ENCODE measurements around the gene ZC3H8.
"Not testable (repeated sequence)": the region's sequence is repeated elsewhere in the genome, so short reads cannot be mapped to it uniquely, and the experiment has no call there.

The ZC3H8 gene

DNA sequence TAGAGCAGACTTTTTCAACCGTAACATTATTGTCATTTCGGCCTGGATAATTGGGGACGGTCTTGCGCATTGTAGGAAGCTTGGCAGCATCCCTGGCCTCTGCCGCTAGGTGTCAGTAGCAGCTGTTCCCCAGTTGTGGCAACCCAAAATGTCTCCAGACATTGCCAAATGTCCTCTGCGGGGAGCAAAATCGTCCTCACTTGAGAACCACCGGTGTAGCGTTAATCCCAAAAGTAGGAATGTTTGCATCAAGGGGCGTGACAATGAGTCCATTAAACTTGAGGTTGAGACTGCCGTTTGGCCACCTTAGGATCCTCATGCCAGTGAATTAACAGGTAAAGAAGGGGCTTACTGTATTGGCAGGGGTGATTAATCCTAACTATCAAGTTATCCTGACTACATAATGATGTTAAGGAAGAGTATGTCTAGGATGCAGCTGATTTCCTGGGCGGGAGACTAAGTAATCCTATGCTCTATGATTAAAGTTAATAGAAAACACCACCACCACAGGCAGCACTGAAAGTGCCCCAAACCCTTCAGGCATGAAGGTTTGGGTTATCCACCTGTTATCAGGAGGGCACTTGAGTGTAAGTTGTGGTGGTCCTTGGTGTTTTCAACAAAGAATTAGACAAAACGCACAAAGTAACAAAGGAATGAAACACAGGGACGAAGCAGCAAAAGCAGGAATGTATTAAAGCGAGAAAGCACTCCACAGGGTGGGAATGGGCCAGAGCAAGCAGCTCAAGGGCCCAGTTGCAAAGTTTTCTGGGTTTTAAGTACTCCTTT, 4.9 kb upstream of the ZC3H8 start:
- peak; percentile 66 to 71 for DNase-seq

DNA sequence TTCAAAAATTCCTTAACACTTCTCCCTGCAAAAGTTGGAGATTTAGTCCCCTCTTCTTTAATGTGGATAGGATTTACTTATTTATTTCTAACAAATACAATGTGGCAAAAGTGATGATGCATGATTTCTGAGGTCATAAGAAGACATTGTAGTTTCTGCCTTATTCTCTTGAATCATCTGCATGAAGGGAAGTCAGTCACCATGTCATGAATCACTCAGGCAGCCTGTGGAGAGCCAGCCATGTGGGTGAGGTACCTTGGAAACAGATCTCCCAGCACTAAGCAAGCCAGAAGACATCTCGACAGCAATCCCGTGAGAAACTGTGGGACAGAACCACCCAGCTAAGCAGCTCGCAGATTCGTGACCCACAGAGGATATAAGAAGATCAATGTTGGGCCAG, 2.7 kb upstream of the ZC3H8 start:
- DNase-seq: no peak

DNA sequence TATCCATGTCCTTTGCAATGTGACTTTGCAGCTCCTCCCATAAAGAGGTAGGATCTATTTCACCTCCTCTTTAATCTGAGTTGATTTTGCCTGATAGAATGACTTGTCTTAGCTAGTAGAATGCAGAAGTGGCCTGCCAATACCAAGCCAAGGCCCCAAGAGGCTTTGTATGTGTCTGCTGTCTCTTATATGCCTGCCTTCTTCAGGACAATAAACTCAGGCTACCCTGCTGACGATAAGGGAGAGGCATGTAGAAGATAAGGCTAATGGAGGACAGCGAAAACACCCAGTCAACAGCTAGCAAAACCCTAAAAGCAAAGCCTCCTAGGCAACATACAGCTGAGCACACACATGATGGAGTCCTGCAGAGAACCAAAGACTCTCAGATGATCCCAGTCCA, 1.8 kb upstream of the ZC3H8 start:
- DNase-seq: no peak

- no peak for DNase-seq
Measured at GRCh38 chr2:112255875-112256274, 1.0 kb upstream of the ZC3H8 start.

- no peak for DNase-seq
Measured at GRCh38 chr2:112253261-112253815, 1.5 kb downstream of the ZC3H8 start.

- DNase-seq: no peak
Measured at GRCh38 chr2:112251271-112251670, 3.6 kb downstream of the ZC3H8 start.

DNA sequence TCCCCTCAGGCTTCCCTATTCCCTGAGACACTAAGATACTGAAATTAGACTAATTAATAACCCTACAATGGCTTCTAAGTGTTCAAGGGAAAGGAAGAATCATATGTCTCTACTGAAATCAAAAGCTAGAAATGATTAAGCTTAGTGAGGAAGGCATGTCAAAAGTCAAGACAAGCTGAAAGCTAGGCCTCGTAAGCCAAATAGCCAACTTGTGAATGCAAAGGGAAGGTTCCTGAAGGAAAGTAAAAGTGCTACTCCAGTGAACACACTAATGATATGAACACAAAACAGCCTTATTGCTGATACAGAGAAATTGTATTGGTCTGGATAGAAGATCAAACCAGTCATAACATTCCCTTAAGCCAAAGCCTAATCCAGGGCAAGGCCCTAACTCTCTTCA, 10.0 kb downstream of the ZC3H8 start:
- DNase-seq: no peak

DNA sequence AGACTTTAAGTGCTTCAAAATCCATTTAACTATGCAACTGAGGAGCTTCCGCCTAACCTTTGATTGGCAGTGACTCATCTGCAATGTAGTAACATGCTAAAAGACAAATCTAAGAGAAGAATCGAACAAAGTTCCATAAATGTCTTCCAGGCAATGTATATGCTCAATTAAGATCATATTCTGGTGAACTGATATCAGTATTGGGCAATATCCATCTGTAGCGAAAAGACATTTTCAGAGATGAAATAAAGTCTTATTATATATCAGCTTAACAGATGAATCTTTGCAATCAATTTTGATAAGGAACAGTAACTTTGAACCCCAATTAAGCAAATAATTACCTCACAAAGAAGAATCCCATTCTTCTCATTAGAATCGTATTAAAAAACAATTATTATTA, 11.6 kb downstream of the ZC3H8 start:
- no peak for DNase-seq

- no peak for DNase-seq
Measured at GRCh38 chr2:112242384-112242783, 12.5 kb downstream of the ZC3H8 start.

- DNase-seq: no peak
Measured at GRCh38 chr2:112239862-112240261, 15.0 kb downstream of the ZC3H8 start.

- no peak for DNase-seq
Measured at GRCh38 chr2:112230371-112230770, 24.5 kb downstream of the ZC3H8 start.

- DNase-seq: no peak
Measured at GRCh38 chr2:112229348-112229747, 25.5 kb downstream of the ZC3H8 start.

- DNase-seq: no peak
Measured at GRCh38 chr2:112220831-112221230, 34.0 kb downstream of the ZC3H8 start.

GRCh38 chr2:112220186-112220585, 34.7 kb downstream of the ZC3H8 start:
- no peak for DNase-seq

- DNase-seq: no peak
Measured at GRCh38 chr2:112217854-112218253, 37.0 kb downstream of the ZC3H8 start.

DNA sequence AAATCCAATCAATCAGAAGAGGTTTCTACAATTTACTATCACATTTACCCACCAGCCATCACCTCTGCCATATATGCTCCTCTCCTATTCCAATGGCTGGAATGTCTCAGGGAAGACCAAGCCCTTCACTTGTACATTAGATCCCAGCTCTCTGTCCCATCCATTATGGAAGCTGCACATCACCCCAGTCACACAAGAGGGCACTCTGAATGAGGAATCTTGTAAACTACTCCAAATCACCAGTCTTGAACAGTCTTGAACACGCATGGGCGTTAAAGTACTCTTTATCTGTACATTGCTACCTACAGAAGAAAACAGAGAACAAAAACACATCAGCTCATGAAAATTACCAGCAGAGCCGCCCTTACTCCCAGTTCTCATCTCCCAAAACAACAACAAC, 38.7 kb downstream of the ZC3H8 start:
- DNase-seq: no peak

GRCh38 chr2:112207905-112208304, 46.9 kb downstream of the ZC3H8 start:
- DNase-seq: not testable (repeated sequence)

DNA sequence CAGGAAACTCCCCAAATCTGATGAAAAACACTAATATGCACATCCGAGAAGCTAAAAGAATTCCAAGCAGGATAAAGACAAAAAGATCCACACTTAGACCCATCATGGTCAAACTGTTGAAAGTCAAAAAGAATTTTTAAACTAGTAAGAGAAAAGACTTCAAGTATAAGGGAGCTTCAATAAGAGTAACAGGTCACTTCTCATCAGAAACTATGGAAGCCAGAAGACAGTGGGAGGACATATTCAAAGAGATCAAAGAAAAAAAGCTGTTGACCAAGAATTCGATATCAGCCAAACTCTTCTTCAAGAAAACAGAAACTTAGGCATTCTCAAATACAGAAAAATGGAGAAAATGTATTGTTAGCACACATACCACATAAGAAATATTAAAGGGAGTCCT, 50.4 kb downstream of the ZC3H8 start:
- no peak for DNase-seq

DNA sequence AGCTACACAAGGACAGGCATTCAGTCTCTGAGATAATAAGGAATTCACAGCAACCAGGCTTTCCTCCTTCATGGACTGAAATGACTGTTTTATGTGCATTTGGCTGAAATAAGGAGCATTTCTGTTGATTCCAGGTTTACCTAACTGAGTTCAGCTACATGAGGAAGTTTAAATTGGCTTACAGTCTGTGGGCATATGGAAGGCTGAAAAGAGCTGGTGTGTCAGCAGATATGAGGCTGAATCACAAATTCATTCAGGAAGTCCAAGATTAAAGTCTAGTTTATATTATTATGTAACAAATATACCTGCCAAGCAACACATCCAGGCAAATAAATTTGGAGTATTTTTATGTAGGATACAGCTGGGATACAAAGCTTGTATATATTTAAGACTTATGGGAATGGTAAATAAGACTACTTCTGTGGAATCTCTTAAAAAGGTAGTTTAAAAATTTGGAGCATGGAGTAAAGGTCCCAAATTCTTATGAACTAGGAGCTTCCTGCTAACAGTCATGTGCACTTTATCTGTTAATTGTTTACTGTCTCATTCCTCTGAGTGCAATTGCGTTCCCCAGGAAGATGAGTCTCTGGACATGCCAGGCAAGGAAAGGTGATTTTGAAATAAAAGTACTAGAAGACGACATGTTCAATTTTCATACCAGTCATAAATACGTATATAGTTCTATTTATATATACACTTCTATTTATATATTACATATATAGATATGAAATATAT, 53.0 kb downstream of the ZC3H8 start:
- no peak for DNase-seq

DNA sequence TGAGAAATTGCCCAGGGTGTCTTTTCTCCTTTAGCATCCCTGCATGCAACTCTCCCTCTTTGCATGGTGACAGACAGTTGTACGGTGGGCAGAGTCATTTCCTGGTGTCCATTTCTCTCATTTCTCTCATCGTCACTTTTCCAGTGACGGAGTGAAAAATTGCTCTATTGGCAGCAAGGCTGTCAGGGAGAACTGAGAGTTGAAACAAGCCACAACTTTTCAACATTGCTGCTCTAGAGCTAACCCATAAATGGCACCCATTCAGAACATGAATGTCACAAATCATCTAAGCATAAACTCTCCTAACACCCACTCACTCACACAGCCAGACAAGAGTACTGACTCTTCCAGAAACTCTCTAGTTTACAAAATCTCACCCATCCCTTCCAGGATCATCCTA, 55.7 kb downstream of the ZC3H8 start:
- no peak for DNase-seq

DNA sequence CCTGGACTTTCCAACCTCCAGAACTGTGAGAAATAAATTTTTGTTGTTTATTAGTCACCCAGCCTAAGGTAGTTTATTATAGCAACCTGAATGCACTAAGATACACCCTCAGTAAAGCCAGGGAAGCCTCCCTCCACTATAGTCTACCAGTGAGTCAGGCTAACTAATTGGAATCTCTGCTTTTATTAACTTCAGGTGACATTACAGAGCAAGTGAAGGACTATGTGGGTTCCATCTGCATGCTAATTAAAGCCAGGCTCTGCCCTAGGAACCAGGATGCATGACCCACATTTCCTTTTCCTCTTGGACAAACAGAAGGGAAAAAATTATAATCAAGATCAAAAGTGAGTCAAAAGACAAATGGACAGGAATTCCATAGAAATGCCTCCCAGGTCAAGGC, 56.1 kb downstream of the ZC3H8 start:
- DNase-seq: no peak

GRCh38 chr2:112197868-112198267, 57.0 kb downstream of the ZC3H8 start:
- DNase-seq: no peak

DNA sequence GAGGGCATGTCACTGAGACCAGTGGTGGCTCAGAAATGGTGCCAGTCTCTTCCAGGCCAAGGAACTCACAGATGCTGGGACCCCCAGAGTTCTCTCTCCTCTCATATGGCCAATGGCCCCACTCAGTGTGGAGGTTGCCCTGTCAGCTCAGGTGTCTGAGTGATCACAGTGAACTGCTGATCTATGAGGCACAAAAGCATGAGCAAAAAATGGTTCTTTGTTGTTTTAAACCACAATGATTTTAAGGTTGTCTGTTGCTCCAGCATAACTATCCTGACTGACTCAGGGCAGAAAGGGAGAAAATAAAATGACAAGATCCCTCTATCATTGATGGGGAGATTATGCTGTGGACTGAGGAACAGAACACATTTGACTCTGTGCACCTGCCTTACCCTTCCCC, 58.9 kb downstream of the ZC3H8 start:
- no peak for DNase-seq

DNA sequence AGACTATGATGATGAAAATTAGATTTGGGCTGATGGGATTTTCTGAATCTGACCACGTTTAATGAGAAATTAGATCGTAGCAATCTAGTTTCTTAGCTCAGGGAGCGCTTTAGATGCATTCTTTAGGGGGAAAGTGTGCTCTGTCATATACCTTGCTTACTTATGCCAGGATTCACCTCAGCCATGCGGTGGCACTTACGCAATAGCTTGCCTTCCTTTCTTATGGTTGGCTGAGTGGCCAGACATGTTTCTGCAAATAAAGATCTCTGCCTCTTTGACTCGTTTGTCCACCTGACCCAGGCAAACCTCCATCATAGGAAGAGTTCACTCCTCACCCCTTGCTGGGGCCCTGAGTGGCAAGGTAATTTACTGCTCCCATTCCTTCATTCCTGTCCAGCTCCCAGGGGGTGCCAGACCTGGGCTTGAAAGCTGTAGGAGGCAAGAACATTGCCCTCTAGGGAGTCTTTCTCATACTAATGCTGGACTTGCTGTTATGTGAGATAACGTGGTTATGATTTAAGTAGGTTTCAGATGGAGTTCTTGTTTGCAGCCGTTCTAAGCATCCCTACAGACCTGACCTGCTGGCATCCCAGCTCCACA, 59.6 kb downstream of the ZC3H8 start:
- no peak for DNase-seq
